Brain pericyte (primary cell): Measurements from ENCODE around the gene ITGA4.
"Not testable (repeated sequence)": the region's sequence is repeated elsewhere in the genome, so short reads cannot be mapped to it uniquely, and the experiment has no call there.

ENCODE experiments used
- DNase-seq: peaks from one replicate; pipeline ENCODE4 v3.0.0-alpha.2; 2012; ENCODE audit warnings: low read depth, low spot score

Gene ITGA4

GRCh38 chr2:181457121-181457740 lies at the start of gene ITGA4:
Gene ITGA4 (plus strand): TSS chr2:181457386. CDS start chr2:181457655, 269 bp downstream.
- DNase-seq = peak; percentile 49

- DNase-seq = no peak
Observed at GRCh38 chr2:181408861-181409260, 48.3 kb upstream of the ITGA4 start.

- no peak for DNase-seq
Observed at GRCh38 chr2:181411105-181411849, 45.9 kb upstream of the ITGA4 start.

GRCh38 chr2:181419129-181419855 lies 37.9 kb upstream of the ITGA4 start:
- no peak for DNase-seq

GRCh38 chr2:181420259-181421130 lies 36.7 kb upstream of the ITGA4 start:
- DNase-seq = no peak

GRCh38 chr2:181421131-181421458 lies 36.1 kb upstream of the ITGA4 start:
- DNase-seq = no peak

GRCh38 chr2:181421464-181421863 lies 35.7 kb upstream of the ITGA4 start:
- no peak for DNase-seq

- DNase-seq = no peak
Observed at GRCh38 chr2:181426672-181427071, 30.5 kb upstream of the ITGA4 start.

- DNase-seq = no peak
Observed at GRCh38 chr2:181430406-181431118, 26.6 kb upstream of the ITGA4 start.

GRCh38 chr2:181431674-181432073 lies 25.5 kb upstream of the ITGA4 start:
- DNase-seq = no peak

- no peak for DNase-seq
Observed at GRCh38 chr2:181438261-181438660, 18.9 kb upstream of the ITGA4 start.

- DNase-seq = no peak
Observed at GRCh38 chr2:181440344-181440743, 16.8 kb upstream of the ITGA4 start.

GRCh38 chr2:181440919-181441318 lies 16.3 kb upstream of the ITGA4 start:
- DNase-seq = no peak

GRCh38 chr2:181441670-181442069 lies 15.5 kb upstream of the ITGA4 start:
- DNase-seq = no peak

- DNase-seq = no peak
Observed at GRCh38 chr2:181444654-181445053, 12.5 kb upstream of the ITGA4 start.

GRCh38 chr2:181446985-181447384 lies 10.2 kb upstream of the ITGA4 start:
- no peak for DNase-seq

GRCh38 chr2:181449278-181449677 lies 7.9 kb upstream of the ITGA4 start:
- DNase-seq = not testable (repeated sequence)

GRCh38 chr2:181454686-181455450 lies 2.3 kb upstream of the ITGA4 start:
- no peak for DNase-seq

GRCh38 chr2:181456660-181457120 lies 496 bp upstream of the ITGA4 start:
- DNase-seq = no peak

- DNase-seq = no peak
Observed at GRCh38 chr2:181457741-181458425, 697 bp downstream of the ITGA4 start.
